ENCODE results near the gene MAL.

MAL gene

GRCh38 chr2:95015261-95015912 is 10.1 kb upstream of the MAL start:
- in situ Hi-C loops (cut with MboI; ENCODE audit: low sequenced_read_pairs), result no loop called here

- in situ Hi-C loops (cut with MboI; ENCODE audit: low sequenced_read_pairs), result no loop called here
Measured at GRCh38 chr2:95016616-95017015, 8.9 kb upstream of the MAL start.

- in situ Hi-C loops (cut with MboI; ENCODE audit: low sequenced_read_pairs), result no loop called here
Measured at GRCh38 chr2:95017071-95017501, 8.4 kb upstream of the MAL start.

- in situ Hi-C loops (cut with MboI; ENCODE audit: low sequenced_read_pairs), result no loop called here
Measured at GRCh38 chr2:95017836-95018235, 7.7 kb upstream of the MAL start.

GRCh38 chr2:95018301-95018700 is 7.2 kb upstream of the MAL start:
- in situ Hi-C loops (cut with MboI; ENCODE audit: low sequenced_read_pairs), result no loop called here

- in situ Hi-C loops (cut with MboI; ENCODE audit: low sequenced_read_pairs), result no loop called here
Measured at GRCh38 chr2:95018861-95019550, 6.5 kb upstream of the MAL start.

GRCh38 chr2:95019572-95019971 is 5.9 kb upstream of the MAL start:
- in situ Hi-C loops (cut with MboI; ENCODE audit: low sequenced_read_pairs), result no loop called here

GRCh38 chr2:95020275-95021022 is 5.1 kb upstream of the MAL start:
- in situ Hi-C loops (cut with MboI; ENCODE audit: low sequenced_read_pairs), result no loop called here

- in situ Hi-C loops (cut with MboI; ENCODE audit: low sequenced_read_pairs), result no loop called here
Measured at GRCh38 chr2:95021023-95021416, 4.5 kb upstream of the MAL start.

GRCh38 chr2:95021847-95022246 is 3.7 kb upstream of the MAL start:
- in situ Hi-C loops (cut with MboI; ENCODE audit: low sequenced_read_pairs), result no loop called here

- in situ Hi-C loops (cut with MboI; ENCODE audit: low sequenced_read_pairs), result no loop called here
Measured at GRCh38 chr2:95022309-95023221, 2.9 kb upstream of the MAL start.

GRCh38 chr2:95023222-95023597 is 2.3 kb upstream of the MAL start:
- in situ Hi-C loops (cut with MboI; ENCODE audit: low sequenced_read_pairs), result no loop called here

- in situ Hi-C loops (cut with MboI; ENCODE audit: low sequenced_read_pairs), result no loop called here
Measured at GRCh38 chr2:95024371-95024770, 1.1 kb upstream of the MAL start.

- in situ Hi-C loops (cut with MboI; ENCODE audit: low sequenced_read_pairs), result no loop called here
Measured at GRCh38 chr2:95024960-95025405, 525 bp upstream of the MAL start.

GRCh38 chr2:95026471-95027368 is 1.2 kb downstream of the MAL start:
- in situ Hi-C loops (cut with MboI; ENCODE audit: low sequenced_read_pairs), result no loop called here

- in situ Hi-C loops (cut with MboI; ENCODE audit: low sequenced_read_pairs), result no loop called here
Measured at GRCh38 chr2:95027369-95027720, 1.8 kb downstream of the MAL start.

- in situ Hi-C loops (cut with MboI; ENCODE audit: low sequenced_read_pairs), result no loop called here
Measured at GRCh38 chr2:95029898-95030341, 4.4 kb downstream of the MAL start.

- in situ Hi-C loops (cut with MboI; ENCODE audit: low sequenced_read_pairs), result no loop called here
Measured at GRCh38 chr2:95030496-95030895, 5.0 kb downstream of the MAL start.

GRCh38 chr2:95031076-95031725 is 5.7 kb downstream of the MAL start:
- in situ Hi-C loops (cut with MboI; ENCODE audit: low sequenced_read_pairs), result no loop called here
